HEK293 (cell line): ENCODE results near the gene ABCA5.

Source experiments
- CTCF ChIA-PET: fragments of 350-600 bp; formaldehyde crosslinking; extraction: SDS; loops from one replicate; lab custom pipeline; 2021; ENCODE audit warnings: antibody characterized with exemption; lab: Yijun Ruan, JAX
- POLR2A ChIA-PET: fragments of 300-600 bp; formaldehyde crosslinking; extraction: SDS; loops from one replicate; lab custom pipeline; 2020; ENCODE audit warnings: antibody characterized with exemption, inconsistent platforms; lab: Yijun Ruan, JAX
- H3K27ac ChIP-seq: fragments of 200-500 bp; sonication (Bioruptor generic); 2 replicates; pipeline ENCODE4 v1.5.1; 2014; ENCODE audit warnings: low read depth, low read length, control low read depth, inconsistent platforms; ENCODE audit errors: extremely low read depth
- H3K36me3 ChIP-seq, 2 experiments: fragments of 200-500 bp in 1 of 2; sonication (Bioruptor generic) in 1 of 2; 1 replicate in 1 of 2; 2 replicates in 1 of 2; pipeline ENCODE4 v1.5.1; 2014 to 2017; ENCODE audit warnings: inconsistent platforms in 2 of 2, low read length in 2 of 2; ENCODE audit not compliant: control insufficient read depth in 2 of 2, insufficient read depth in 1 of 2
- H3K4me1 ChIP-seq: fragments of 200-500 bp; sonication (Bioruptor generic); 2 replicates; pipeline ENCODE4 v1.5.1; 2014; ENCODE audit warnings: mild to moderate bottlenecking, low read length, inconsistent platforms; ENCODE audit not compliant: control insufficient read depth, insufficient read depth
- H3K4me3 ChIP-seq: 2 replicates; pipeline ENCODE4 v1.5.1; 2011; ENCODE audit warnings: low read depth, mild to moderate bottlenecking, control low read depth, low read length, moderate library complexity
- H3K9me3 ChIP-seq: fragments of 200-500 bp; sonication (Bioruptor generic); 2 replicates; pipeline ENCODE4 v1.5.1; 2014; ENCODE audit warnings: low read depth, low read length, inconsistent platforms; ENCODE audit not compliant: control insufficient read depth, insufficient read depth
- HIC1 ChIP-seq: fragments of 450-650 bp; formaldehyde crosslinking; IDR thresholded peaks from 2 replicates; pipeline ENCODE4 v1.5.1; 2016; ENCODE audit warnings: missing biosample characterization, missing genetic modification characterization
- IKZF3 ChIP-seq: fragments of 450-650 bp; IDR thresholded peaks from 2 replicates; pipeline ENCODE4 v1.5.0; 2018; ENCODE audit warnings: missing biosample characterization, mild to moderate bottlenecking, missing genetic modification characterization, moderate library complexity
- OVOL3 ChIP-seq: fragments of 450-650 bp; formaldehyde crosslinking; IDR thresholded peaks from 2 replicates; pipeline ENCODE4 v1.5.1; 2016; ENCODE audit warnings: missing biosample characterization, missing genetic modification characterization
- SETDB1 ChIP-seq: IDR thresholded peaks from one replicate; pipeline ENCODE4 v1.6.1; 2017; ENCODE audit warnings: mild to moderate bottlenecking, low read length, moderate library complexity, mixed read lengths; ENCODE audit not compliant: insufficient read length
- WT1 ChIP-seq: fragments of 450-650 bp; formaldehyde crosslinking; IDR thresholded peaks from 2 replicates; pipeline ENCODE4 v1.5.1; 2016; ENCODE audit warnings: missing biosample characterization, missing genetic modification characterization
- ZBTB1 ChIP-seq: fragments of 450-650 bp; formaldehyde crosslinking; IDR thresholded peaks from 2 replicates; pipeline ENCODE4 v1.5.1; 2016; ENCODE audit warnings: missing biosample characterization, missing genetic modification characterization
- ZFP3 ChIP-seq: fragments of 450-650 bp; formaldehyde crosslinking; IDR thresholded peaks from 2 replicates; pipeline ENCODE4 v1.5.1; 2016; ENCODE audit warnings: low read depth, missing biosample characterization, missing genetic modification characterization
- ZNF114 ChIP-seq: fragments of 450-650 bp; formaldehyde crosslinking; IDR thresholded peaks from 2 replicates; pipeline ENCODE4 v1.5.0; 2017; ENCODE audit warnings: missing biosample characterization, missing genetic modification characterization
- ZNF19 ChIP-seq: fragments of 450-650 bp; formaldehyde crosslinking; IDR thresholded peaks from 2 replicates; pipeline ENCODE4; 2016; ENCODE audit warnings: missing biosample characterization, missing genetic modification characterization, low read depth
- ZNF274 ChIP-seq, 2 experiments: fragments of 200-500 bp in 1 of 2; fragments of 450-650 bp in 1 of 2; sonication (Bioruptor generic) in 1 of 2; formaldehyde crosslinking in 1 of 2; IDR thresholded peaks; 2 replicates each; pipeline versions ENCODE4 v1.5.1 to v1.6.1; 2014 to 2016; ENCODE audit warnings: borderline replicate concordance in 1 of 2, inconsistent platforms in 1 of 2, low read length in 1 of 2, missing biosample characterization in 1 of 2, missing genetic modification characterization in 1 of 2
- ZNF280C ChIP-seq: fragments of 450-650 bp; formaldehyde crosslinking; IDR thresholded peaks from 2 replicates; pipeline ENCODE4 v1.5.1; 2016; ENCODE audit warnings: missing biosample characterization, missing genetic modification characterization
- ZNF341 ChIP-seq: fragments of 450-650 bp; formaldehyde crosslinking; IDR thresholded peaks from 2 replicates; pipeline ENCODE4; 2016; ENCODE audit warnings: low read depth, missing biosample characterization, missing genetic modification characterization
- ZNF354C ChIP-seq: fragments of 450-650 bp; formaldehyde crosslinking; IDR thresholded peaks from 2 replicates; pipeline ENCODE4 v1.5.1; 2016; ENCODE audit warnings: missing biosample characterization, missing genetic modification characterization, low read depth, borderline replicate concordance
- ZNF394 ChIP-seq: fragments of 450-650 bp; formaldehyde crosslinking; IDR thresholded peaks from 2 replicates; pipeline ENCODE4 v1.5.1; 2016; ENCODE audit warnings: missing biosample characterization, missing genetic modification characterization, mild to moderate bottlenecking, moderate library complexity, borderline replicate concordance
- ZNF449 ChIP-seq: fragments of 450-650 bp; formaldehyde crosslinking; IDR thresholded peaks from 2 replicates; pipeline ENCODE4 v1.5.1; 2017; ENCODE audit warnings: missing biosample characterization, mild to moderate bottlenecking, missing genetic modification characterization, moderate library complexity
- ZNF585B ChIP-seq: fragments of 450-650 bp; formaldehyde crosslinking; IDR thresholded peaks from 2 replicates; pipeline ENCODE4 v1.5.1; 2016; ENCODE audit warnings: missing biosample characterization, missing genetic modification characterization
- ZNF624 ChIP-seq: fragments of 450-650 bp; formaldehyde crosslinking; IDR thresholded peaks from 2 replicates; pipeline ENCODE4 v1.5.1; 2017; ENCODE audit warnings: missing biosample characterization, missing genetic modification characterization
- ZNF654 ChIP-seq: fragments of 450-650 bp; formaldehyde crosslinking; IDR thresholded peaks from 2 replicates; pipeline ENCODE4 v1.5.1; 2016; ENCODE audit warnings: low read depth, missing biosample characterization, missing genetic modification characterization
- ZNF830 ChIP-seq: fragments of 450-650 bp; IDR thresholded peaks from 2 replicates; pipeline ENCODE4 v1.5.0; 2018; ENCODE audit warnings: missing biosample characterization, missing genetic modification characterization, low read depth, mild to moderate bottlenecking, moderate library complexity
- ZSCAN18 ChIP-seq: fragments of 450-650 bp; formaldehyde crosslinking; IDR thresholded peaks from 2 replicates; pipeline ENCODE4 v1.5.1; 2016; ENCODE audit warnings: missing biosample characterization, missing genetic modification characterization

The ABCA5 gene

GRCh38 chr17:69357701-69358100 lies 30.8 kb upstream of the ABCA5 start:
- no peaks in the 10 kb centered on the region for H3K9me3 ChIP-seq
- no peak for TF ChIP-seq HIC1 (tag by site-specific recombination)
- no peak for TF ChIP-seq ZNF830 (tag by site-specific recombination)
- TF ChIP-seq ZNF394 (tag by site-specific recombination), result no peak
- TF ChIP-seq ZSCAN18 (tag by site-specific recombination), result no peak
- TF ChIP-seq ZNF114 (tag by site-specific recombination), result no peak
- TF ChIP-seq ZNF654 (tag by site-specific recombination), result 0 out of 2 replicates have a peak, but pooled peaks have one; percentile 4
- ChIA-PET CTCF (interaction anchor here (0.5 to 1.6 kb wide), 6 partner anchors 19 to 815 kb away, joined by 3 to 4 read pairs (median 3); no protein-coding TSS in a partner anchor), POLR2A (no interaction called here)
- H3K27ac ChIP-seq, result no peak overlapping the region
- H3K4me1 ChIP-seq, result no peaks in the 10 kb centered on the region
- no peaks in the 10 kb centered on the region for H3K36me3 ChIP-seq
- no peak overlapping the region for H3K4me3 ChIP-seq

GRCh38 chr17:69356625-69357024 lies 29.7 kb upstream of the ABCA5 start:
- Histone ChIP-seq H3K36me3 (no peaks in the 10 kb centered on the region), H3K4me3 (no peak overlapping the region), H3K27ac (no peak overlapping the region), H3K9me3 (no peaks in the 10 kb centered on the region), H3K4me1 (no peaks in the 10 kb centered on the region)
- CTCF ChIA-PET, result interaction anchor here (0.6 kb wide), 2 partner anchors 17 to 68 kb away, joined by 3 read pairs; no protein-coding TSS in a partner anchor
- POLR2A ChIA-PET, result no interaction called here
- TF ChIP-seq WT1 (tag by site-specific recombination), result no peak
- no peak for TF ChIP-seq ZNF354C
- no peak for TF ChIP-seq ZNF274 (IDR thresholded peaks at IDR 0.05; ENCODE audit: low read length)
- no peak for TF ChIP-seq ZNF274 (tag by site-specific recombination; IDR thresholded peaks at IDR 0.05; ENCODE audit: borderline replicate concordance)
- TF ChIP-seq ZNF19, result no peak
- no peak for TF ChIP-seq ZBTB1
- no peak for TF ChIP-seq ZNF585B (tag by site-specific recombination)
- no peak for TF ChIP-seq ZNF341 (tag by site-specific recombination)
- no peak for TF ChIP-seq ZNF280C (tag by site-specific recombination)
- TF ChIP-seq OVOL3 (tag by site-specific recombination), result no peak
- no peak for TF ChIP-seq ZNF624
- TF ChIP-seq ZFP3 (tag by site-specific recombination), result no peak
- no peak for TF ChIP-seq SETDB1
- TF ChIP-seq ZNF449 (tag by site-specific recombination), result no peak
- no peak for TF ChIP-seq IKZF3
